GM21447 (cell line): ENCODE data around the gene PPIH.
"Not testable (repeated sequence)": the region's sequence is repeated elsewhere in the genome, so short reads cannot be mapped to it uniquely, and the experiment has no call there.

ENCODE experiments used
- ATAC-seq: cut with Tn5 transposase; IDR thresholded peaks from one replicate; pipeline ENCODE4 v1.9.1; 2021; ENCODE audit not compliant: unreplicated experiment

The PPIH gene

DNA sequence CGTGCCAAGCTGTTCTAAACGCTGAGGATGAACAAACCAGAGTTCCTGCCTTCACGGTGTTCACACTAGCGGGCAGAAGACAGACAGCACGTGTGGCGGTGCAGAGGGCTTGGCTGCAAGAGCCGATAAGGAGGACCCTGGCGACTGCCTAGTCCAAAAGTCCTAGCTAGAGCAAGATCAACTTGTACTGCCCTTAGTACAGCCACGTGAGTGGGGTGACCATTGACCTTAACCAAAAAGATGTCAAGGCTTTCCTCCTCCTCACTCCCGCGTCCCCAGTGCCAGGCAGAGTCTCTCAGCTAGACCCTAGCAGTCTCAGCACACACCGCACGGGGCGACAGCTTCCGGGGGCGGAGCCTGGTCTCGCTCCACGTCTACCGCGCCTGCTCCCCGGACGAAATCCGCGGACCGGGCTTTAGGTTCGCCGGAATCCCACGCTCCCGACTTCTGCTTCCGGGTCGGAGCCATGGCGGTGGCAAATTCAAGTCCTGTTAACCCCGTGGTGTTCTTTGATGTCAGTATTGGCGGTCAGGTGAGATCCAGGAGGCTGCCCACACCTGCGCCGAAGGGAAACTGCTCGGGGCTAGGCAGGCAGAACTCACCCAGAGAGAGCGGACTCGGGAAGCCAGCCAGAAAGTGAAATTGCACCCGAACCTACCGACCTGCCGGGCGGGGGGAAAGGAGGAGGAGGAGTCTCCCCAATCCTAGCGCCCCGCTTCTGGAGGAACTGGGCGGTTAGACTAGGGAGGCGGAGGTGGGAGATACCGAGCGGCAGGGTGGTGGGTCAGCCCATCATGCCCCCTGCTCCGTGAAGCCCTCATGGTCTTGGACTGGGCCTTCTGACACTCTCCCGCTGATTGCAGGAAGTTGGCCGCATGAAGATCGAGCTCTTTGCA is at the start of gene PPIH:
PPIH (plus strand) TSS at position 443 of the 896 bp plus-strand sequence; CDS start at position 467, 24 bp downstream.
- peak; percentile 93 for ATAC-seq

GRCh38 chr1:42613803-42614131 is 44.5 kb upstream of the PPIH start:
- no peak for ATAC-seq

DNA sequence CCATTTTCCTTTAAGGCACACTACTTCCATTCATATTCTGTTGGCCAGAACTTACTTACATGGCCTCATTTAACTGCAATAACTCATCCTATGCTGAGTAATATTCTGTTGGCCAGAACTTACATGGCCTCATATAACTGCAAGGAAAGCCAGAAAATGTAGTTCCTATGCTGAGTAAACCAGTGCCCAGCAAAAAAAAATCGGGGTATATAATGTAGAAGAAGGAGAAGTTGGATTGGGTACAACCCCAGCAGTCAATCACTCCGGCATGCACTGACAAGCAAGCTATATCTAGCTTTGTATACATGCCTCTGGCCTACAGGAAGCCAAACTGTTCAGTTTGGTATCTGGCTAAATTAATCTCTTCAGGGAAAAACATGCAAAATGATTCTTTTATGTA is 39.4 kb upstream of the PPIH start:
- ATAC-seq, result no peak

DNA sequence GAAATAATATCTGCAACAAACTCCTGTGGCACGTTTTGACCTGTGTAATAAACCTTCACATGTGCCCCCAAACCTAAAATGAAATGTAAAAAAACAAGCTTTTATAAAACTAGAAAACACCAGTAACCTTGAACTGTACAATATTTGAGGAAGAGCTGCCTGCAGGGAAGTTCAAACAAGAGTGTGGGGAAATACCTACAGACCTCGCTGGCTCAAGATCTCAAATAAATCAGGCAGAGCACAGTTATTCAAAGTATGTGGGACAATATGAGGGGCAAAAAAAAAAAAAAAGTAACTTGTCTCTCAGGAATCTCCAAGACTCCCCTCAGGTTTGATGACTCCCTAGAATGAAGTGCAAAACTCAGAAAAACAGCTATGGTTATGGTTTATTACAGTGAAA is 37.9 kb upstream of the PPIH start:
- no peak for ATAC-seq

GRCh38 chr1:42621180-42621579 is 37.0 kb upstream of the PPIH start:
- not testable (repeated sequence) for ATAC-seq

DNA sequence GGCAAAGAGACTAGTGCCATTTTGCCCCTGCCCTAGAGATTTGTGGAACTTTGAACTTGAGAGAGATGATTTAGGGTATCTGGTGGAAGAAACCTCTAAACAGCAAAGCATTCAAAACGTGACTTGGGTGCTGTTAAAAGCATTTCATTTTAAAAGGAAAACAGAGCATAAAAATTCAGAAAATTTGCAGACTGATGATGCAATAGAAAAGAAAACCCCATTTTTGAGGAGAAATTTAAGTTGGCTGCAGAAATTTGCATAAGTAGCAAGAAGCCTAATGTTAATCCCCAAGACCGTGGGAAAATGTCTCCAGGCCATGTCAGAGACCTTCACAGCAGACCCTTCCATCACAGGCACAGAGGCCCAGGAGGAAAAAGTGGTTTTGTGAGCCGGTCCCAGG is 31.0 kb upstream of the PPIH start:
- ATAC-seq, result not testable (repeated sequence)

DNA sequence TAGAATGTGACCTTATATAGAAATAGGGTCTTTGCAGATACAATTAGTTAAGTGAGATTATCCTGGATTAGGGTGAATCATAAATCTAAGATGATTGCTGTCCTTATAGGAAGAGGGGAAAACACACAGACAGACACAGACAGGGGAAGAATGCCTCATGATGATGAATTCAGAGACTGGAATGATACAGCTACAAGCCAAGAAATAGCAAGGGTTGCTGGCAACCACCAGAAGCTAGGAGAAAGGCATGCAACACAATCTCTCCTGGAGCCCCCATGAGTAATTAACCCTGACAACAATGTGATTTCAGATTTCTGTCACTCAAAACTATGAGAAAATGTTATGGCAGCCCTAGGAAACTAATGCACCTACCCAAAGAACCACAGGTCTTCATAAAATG is 19.1 kb upstream of the PPIH start:
- no peak for ATAC-seq

- no peak for ATAC-seq
Observed at GRCh38 chr1:42646056-42646455, 12.2 kb upstream of the PPIH start.

DNA sequence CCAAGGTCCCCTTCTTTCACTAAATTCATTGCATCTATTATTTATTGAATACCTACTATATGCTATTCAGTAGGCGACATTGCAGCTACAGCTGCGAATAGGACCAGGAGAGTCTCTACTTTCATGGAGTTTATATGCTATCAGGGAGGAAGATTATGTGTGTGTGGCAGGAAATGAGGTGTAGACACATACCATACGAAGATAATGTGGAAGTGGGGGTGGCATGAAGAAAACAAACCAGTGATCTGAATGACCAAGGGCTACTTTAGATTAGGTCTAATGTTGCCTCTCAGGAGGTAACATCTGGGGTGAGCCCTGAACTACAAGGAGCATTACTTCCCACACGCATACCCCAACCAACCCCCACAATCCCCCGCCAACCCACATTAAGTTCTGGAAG is 1.0 kb upstream of the PPIH start:
- no peak for ATAC-seq

GRCh38 chr1:42658877-42659337 is 684 bp downstream of the PPIH start:
- ATAC-seq, result peak; percentile 6

DNA sequence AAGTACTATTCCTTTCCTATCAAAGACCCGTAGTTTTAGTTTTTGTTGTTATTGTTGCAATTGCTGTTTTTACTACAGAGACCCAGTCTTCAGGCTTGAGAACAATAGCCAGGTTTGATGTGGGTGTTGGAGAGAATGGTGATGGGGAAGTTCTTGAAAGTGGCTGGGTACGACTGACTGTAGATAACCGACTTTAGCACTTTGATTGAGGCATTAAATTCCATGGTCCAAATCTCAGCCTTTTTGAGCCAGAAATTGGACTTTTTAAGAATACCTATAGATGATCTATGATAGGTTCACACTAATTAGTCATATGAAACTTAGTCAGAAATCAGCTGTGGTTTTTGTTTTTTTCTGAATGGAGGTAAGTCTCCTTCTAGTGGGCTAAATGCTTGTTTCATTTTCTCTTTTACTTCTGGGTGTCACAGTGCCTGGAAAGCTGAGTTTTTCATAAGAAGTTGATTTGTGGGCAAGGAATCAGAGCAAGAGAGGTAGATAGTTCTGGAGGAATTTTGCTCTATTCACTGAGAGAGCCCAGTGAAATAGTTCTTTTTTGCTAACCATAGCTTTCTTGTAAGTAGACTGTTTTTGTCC is 2.8 kb downstream of the PPIH start:
- ATAC-seq, result no peak

DNA sequence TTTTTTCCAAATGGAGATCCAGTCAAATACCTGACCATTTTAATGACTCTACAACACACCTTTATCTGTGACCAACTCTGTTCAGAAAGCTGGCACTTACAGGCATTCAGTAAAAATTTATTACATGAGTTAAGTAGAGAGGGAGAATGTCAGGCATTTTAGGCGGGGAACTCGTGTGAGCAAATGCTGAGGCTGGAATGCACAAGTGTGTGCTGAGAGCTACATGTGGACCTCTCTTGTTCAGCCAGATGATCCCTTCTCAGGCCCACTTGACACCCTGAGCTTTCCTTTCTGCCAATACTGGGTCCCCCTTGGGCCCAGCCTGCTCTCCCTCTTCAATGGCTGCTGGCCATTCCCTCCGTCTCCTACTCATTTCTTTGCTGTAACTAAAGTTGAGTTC is 11.7 kb downstream of the PPIH start:
- no peak for ATAC-seq

DNA sequence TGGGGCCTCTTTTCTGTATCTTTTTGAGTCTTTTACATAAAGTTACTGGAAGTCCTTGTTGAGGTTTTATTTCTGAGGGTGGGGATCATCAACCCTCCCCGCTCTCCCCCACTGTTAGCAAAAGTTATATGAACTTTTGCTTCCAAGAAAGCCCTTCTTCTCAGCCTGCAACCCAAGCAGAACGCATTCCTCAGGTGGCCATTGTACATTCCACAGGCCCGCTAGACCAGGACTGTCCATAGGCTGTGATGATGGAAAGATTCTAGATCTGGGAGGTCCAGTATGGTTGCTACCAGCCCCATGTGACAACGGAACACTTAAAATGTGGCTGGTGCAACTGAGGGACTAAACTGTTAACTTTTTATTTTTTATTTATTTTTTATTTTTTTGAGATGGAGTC is 12.2 kb downstream of the PPIH start:
- ATAC-seq, result no peak

- ATAC-seq, result no peak
Observed at GRCh38 chr1:42674214-42674613, 16.0 kb downstream of the PPIH start.

DNA sequence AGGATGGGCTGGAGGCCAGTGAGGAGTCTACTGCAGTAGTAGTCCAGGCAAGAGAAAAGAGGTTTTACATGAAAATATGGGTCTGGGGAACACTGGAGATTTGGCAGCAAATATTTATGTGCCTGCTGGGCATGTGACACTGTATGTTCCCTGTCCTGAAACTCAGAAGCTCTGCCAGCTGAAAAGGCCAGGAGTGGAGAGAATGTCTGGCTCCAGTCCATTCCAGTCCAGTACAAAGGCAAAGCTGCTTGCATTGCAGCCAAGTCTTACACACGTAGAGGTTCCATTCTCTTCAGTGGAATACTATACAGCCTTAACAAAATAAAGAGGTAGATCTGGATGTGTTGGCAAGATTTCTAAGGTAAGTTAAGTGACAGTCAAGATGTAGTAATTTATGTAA is 16.5 kb downstream of the PPIH start:
- no peak for ATAC-seq

GRCh38 chr1:42675467-42675866 is 17.2 kb downstream of the PPIH start:
- ATAC-seq, result no peak

DNA sequence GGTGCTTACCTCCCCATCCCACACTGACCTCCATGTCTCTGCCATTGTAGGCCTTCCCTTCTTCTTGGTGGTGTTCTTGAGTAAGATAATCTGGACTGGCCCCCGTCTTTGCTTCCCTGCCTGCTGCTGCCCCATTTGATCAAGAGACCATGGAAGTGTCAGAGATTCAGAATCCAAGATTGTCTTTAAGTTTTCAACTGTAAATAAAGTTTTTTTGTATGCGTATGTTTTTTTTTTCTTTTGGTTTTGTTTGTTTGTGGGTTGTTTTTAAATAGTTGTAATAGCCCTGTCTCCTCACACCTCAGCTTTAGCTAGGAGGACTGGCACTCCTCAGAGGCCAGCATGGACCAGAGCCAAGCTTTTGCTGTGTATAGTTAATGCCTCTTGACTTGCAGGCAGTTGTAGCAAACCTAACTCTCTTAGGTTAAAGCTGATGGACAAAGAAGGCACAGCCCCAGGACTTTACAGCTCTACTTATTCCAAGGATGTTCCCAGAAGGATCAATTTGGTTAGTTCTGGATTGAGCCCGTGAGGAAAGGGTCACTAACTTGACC is 18.4 kb downstream of the PPIH start:
- ATAC-seq, result no peak

GRCh38 chr1:42679364-42679983 is 21.3 kb downstream of the PPIH start:
- no peak for ATAC-seq

GRCh38 chr1:42680055-42680454 is 21.8 kb downstream of the PPIH start:
- no peak for ATAC-seq

DNA sequence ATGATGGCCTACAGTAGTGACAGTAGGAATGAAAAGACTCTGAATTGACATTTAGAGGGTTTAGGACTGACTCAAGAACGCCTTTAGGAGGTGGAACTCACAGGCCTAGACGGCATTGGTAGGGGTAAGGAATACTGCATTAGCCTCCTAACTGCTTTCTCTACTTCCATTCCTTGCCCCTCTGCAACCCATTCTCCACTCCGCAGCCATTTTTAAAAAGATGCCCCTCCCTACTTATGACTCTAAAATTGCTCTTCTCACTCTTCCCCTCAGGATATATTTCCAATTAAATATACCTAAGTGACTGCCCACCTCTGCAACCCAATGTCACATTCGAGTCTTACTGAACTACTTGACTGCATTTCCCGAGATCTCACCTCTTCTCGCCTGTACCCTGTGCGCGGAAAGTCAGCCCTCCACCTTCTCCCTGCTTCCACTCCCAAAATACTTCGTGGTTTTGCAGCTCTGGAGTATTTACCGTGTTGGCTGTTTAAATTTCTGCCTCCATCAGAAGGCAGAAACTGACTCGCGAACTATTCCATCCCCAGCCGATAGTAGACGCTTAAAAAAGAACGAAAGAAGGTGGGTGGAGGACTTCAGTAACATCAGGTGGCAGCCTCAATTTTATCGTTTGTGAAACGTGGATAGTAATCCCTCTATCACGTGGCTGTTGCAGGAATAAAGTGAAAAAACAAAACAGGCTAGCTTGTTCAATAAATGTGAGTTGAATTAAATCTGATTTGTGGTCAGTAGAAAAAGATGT is 22.9 kb downstream of the PPIH start:
- no peak for ATAC-seq
